ENCODE results near the gene RCAN1.
A peak's percentile ranks its signal among the peaks of the same experiment; 100 is the strongest.

RCAN1 gene

DNA sequence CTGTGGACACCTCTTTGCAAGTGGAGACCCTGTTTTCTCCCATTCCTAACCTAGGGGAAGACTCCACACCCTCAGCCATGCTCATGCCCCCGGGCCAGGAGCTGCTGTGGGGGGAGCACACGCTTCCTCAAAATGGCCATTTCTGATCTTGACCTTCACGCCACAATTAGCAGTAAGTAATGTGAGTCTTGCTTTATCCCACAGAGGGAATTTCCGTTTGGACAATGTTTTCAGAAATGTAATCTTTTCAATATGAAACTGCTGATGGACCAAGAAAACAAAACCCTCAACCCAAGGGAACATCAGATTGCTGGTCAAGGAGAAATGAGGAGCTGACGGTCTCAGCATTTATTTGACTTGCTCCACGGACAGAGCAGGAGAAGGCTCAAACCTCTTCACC lies 94.6 kb downstream of the RCAN1 start:
- DNase-seq: no peak
- TF ChIP-seq, protein P1, sequence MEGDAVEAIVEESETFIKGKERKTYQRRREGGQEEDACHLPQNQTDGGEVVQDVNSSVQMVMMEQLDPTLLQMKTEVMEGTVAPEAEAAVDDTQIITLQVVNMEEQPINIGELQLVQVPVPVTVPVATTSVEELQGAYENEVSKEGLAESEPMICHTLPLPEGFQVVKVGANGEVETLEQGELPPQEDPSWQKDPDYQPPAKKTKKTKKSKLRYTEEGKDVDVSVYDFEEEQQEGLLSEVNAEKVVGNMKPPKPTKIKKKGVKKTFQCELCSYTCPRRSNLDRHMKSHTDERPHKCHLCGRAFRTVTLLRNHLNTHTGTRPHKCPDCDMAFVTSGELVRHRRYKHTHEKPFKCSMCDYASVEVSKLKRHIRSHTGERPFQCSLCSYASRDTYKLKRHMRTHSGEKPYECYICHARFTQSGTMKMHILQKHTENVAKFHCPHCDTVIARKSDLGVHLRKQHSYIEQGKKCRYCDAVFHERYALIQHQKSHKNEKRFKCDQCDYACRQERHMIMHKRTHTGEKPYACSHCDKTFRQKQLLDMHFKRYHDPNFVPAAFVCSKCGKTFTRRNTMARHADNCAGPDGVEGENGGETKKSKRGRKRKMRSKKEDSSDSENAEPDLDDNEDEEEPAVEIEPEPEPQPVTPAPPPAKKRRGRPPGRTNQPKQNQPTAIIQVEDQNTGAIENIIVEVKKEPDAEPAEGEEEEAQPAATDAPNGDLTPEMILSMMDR (IDR thresholded peaks at IDR 0.05; ENCODE audit: low read depth, low read length): no peak
- no peaks in the 10 kb centered on the region for H3K9me3 ChIP-seq (ENCODE audit: severe bottlenecking)
- H3K27ac ChIP-seq: no peak overlapping the region
- peaks cover 14% of the 10 kb centered on the region for H3K36me3 ChIP-seq
- no peak overlapping the region for H3K4me3 ChIP-seq (ENCODE audit: low read depth, low read length)
- no peaks in the 10 kb centered on the region for H3K27me3 ChIP-seq (ENCODE audit: insufficient read depth, low read depth, severe bottlenecking)

DNA sequence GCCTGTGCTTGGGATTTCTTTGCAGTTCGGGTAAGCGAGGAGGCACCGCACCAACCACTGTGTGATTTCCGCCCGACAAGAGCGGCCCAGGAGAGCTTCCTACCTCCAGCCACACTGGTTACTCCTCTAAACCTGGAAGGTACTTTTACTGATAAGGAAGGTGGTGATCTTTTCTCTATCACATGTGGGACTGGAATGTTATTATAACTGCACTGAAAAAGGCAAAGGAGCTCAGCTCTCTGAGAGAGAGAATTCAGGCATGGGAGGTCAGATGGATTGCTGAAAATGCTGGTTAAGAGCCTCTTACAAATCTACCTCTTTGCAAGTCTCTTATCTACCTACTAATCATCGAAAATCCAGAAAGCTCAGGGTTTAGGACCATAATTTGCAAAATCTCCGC lies 95.2 kb downstream of the RCAN1 start:
- no peaks in the 10 kb centered on the region for H3K9me3 ChIP-seq (ENCODE audit: severe bottlenecking)
- no peak overlapping the region for H3K4me3 ChIP-seq (ENCODE audit: low read depth, low read length)
- TF ChIP-seq, protein P1 (IDR thresholded peaks at IDR 0.05; ENCODE audit: low read depth, low read length): no peak
- no peak overlapping the region for H3K27ac ChIP-seq
- no peak for DNase-seq
- H3K36me3 ChIP-seq: peaks cover 14% of the 10 kb centered on the region
- H3K27me3 ChIP-seq (ENCODE audit: insufficient read depth, low read depth, severe bottlenecking): no peaks in the 10 kb centered on the region

DNA sequence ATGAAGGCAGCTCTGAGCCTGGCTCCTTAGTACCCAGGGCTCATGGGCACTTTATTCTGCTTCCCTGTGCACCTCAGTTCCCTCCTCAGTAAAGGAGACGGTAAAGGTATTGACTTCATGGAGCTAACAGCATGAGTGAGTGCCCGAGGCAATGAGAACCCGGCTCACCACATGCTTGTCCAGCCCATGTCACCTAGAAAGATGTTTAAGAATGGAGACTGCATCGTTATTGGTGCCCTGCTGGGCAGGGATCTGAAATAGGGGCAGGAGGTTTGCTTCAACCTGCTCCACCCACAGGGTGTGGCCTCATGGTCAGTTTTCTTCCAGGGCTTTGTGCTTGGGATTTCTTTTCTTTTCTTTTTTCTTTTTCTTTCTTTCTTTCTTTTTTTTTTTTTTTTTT lies 95.9 kb downstream of the RCAN1 start:
- H3K4me3 ChIP-seq (ENCODE audit: low read depth, low read length): no peak overlapping the region
- peaks cover 14% of the 10 kb centered on the region for H3K36me3 ChIP-seq
- TF ChIP-seq, protein P1 (IDR thresholded peaks at IDR 0.05; ENCODE audit: low read depth, low read length): no peak
- no peaks in the 10 kb centered on the region for H3K9me3 ChIP-seq (ENCODE audit: severe bottlenecking)
- H3K27ac ChIP-seq: no peak overlapping the region
- no peaks in the 10 kb centered on the region for H3K27me3 ChIP-seq (ENCODE audit: insufficient read depth, low read depth, severe bottlenecking)
- DNase-seq: no peak

DNA sequence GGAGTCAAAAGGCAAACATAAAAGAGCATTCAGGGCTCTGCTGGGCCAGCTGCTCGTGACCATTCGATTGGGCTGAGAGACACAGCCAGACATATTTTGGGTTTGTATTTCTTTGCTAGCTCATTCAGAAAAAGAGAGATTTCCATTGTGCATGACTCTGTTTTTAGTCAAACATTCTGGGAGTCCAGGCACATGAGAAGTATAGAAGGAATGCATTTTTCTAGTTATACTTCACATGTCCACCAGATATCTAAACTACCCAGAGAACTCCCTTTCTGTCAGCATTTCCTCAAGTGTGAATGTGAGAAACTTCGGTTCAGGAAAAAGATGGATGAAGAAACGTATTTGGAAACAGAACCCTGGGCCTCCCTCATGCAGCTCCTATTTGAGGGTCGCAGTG lies 96.6 kb downstream of the RCAN1 start:
- no peak overlapping the region for H3K27ac ChIP-seq
- no peak for DNase-seq
- no peaks in the 10 kb centered on the region for H3K9me3 ChIP-seq (ENCODE audit: severe bottlenecking)
- H3K27me3 ChIP-seq (ENCODE audit: insufficient read depth, low read depth, severe bottlenecking): no peaks in the 10 kb centered on the region
- TF ChIP-seq, protein P1 (IDR thresholded peaks at IDR 0.05; ENCODE audit: low read depth, low read length): no peak
- H3K4me3 ChIP-seq (ENCODE audit: low read depth, low read length): no peak overlapping the region
- peaks cover 14% of the 10 kb centered on the region for H3K36me3 ChIP-seq

DNA sequence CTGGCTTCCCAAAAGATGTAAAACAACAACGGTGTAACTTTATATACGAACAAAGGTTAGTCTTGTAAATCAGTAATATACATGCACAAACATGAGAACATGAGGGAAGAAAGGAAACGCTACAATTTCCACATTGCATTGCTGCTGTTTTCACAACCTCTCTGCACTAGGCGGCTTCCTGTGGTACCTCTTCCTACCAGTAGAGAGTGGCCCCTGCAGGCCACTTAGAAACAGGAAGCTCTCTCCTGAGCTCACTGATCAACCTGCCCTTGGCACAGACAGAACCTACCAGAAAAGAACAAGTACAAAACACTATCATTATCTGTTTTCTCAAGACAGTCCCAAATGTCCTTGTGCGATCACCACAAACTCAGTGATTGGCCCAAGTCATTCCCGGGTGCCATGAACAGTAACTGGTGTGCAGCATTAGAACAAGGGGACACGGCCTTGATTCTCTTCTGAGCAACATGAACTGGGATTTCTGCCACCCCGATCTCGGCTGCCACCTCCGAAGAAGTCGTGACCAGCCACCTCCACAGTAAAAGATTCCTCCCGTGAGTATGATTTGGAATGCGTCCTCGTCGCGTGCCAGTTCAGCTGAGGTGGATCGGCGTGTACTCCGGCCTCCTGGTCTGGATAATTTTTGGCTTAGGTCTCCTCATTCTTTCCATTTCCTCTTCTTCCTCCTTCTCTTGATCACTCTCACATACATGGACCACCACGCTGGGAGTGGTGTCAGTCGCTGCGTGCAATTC lies 97.2 kb downstream of the RCAN1 start:
- Histone ChIP-seq H3K27ac (no peak overlapping the region), H3K27me3 (ENCODE audit: insufficient read depth, low read depth, severe bottlenecking) (no peaks in the 10 kb centered on the region), H3K9me3 (ENCODE audit: severe bottlenecking) (no peaks in the 10 kb centered on the region), H3K36me3 (peaks cover 14% of the 10 kb centered on the region), H3K4me3 (ENCODE audit: low read depth, low read length) (no peak overlapping the region)
- DNase-seq: no peak
- TF ChIP-seq, protein P1 (IDR thresholded peaks at IDR 0.05; ENCODE audit: low read depth, low read length): peak; percentile 62

DNA sequence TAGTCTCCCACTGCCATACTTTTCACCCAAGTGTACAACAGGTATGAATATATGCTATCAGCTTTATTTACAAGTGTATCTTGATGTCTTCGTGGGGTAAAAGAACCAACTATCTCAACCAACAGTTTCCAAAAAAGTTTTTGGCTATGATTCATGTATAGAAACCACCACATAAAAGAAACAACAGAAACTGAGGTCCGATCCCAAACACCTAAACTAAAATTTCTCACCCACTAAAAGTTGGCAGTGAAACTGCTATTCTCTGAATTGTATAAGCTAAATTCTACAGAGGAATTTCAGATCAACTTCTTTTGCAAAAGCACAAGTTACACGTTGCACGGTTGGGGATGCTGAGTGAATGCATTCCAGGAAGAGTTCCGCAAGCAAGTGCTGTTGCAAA lies 97.9 kb downstream of the RCAN1 start:
- no peak for DNase-seq
- H3K4me3 ChIP-seq (ENCODE audit: low read depth, low read length): no peak overlapping the region
- H3K27me3 ChIP-seq (ENCODE audit: insufficient read depth, low read depth, severe bottlenecking): no peaks in the 10 kb centered on the region
- H3K36me3 ChIP-seq: peaks cover 14% of the 10 kb centered on the region
- no peak overlapping the region for H3K27ac ChIP-seq
- H3K9me3 ChIP-seq (ENCODE audit: severe bottlenecking): no peaks in the 10 kb centered on the region
- TF ChIP-seq, protein P1 (IDR thresholded peaks at IDR 0.05; ENCODE audit: low read depth, low read length): no peak
